GM23338 (cell line): ENCODE data around the gene CEBPZOS. TPM values are rescaled to one million over a fixed set of nuclear protein-coding genes. Genes with fewer than 3 reads are reported as not detected.
A peak's percentile ranks its signal among the peaks of the same experiment; 100 is the strongest.

Experiments used
- ATAC-seq: fragments of 200-7000 bp; cut with Tn5 transposase; 3 replicates; pipeline ENCODE4 v1.9.1; 2020
- DNase-seq: peaks from one replicate; pipeline ENCODE4 v3.0.0-alpha.2; 2015; ENCODE audit warnings: low spot score
- H2AFZ ChIP-seq: fragments of 200-600 bp; sonication (generic); 2 replicates; pipeline ENCODE4 v1.8.0; 2016; ENCODE audit warnings: antibody characterized with exemption, mild to moderate bottlenecking, moderate library complexity
- H3F3A ChIP-seq: fragments of 200-600 bp; sonication (generic); replicated peaks from 2 replicates; pipeline ENCODE4 v1.8.0; 2017; ENCODE audit warnings: antibody characterized with exemption, mixed run types, low read depth
- H3K27ac ChIP-seq: fragments of 200-600 bp; sonication (generic); 2 replicates; pipeline ENCODE4 v1.6.1; 2016; ENCODE audit warnings: low read depth
- H3K27me3 ChIP-seq: fragments of 200-600 bp; sonication (generic); 2 replicates; pipeline ENCODE4 v1.8.0; 2016; ENCODE audit warnings: mild to moderate bottlenecking, mixed run types, moderate library complexity; ENCODE audit not compliant: insufficient read depth
- H3K36me3 ChIP-seq: fragments of 200-600 bp; sonication (generic); 2 replicates; pipeline ENCODE4 v1.8.0; 2016; ENCODE audit warnings: mild to moderate bottlenecking; ENCODE audit not compliant: insufficient read depth
- H3K4me1 ChIP-seq: fragments of 200-600 bp; sonication (generic); 2 replicates; pipeline ENCODE4 v1.8.0; 2016; ENCODE audit warnings: mild to moderate bottlenecking, moderate library complexity; ENCODE audit not compliant: insufficient read depth
- H3K4me2 ChIP-seq: fragments of 200-600 bp; sonication (generic); 2 replicates; pipeline ENCODE4 v1.7.1; 2017; ENCODE audit warnings: mixed run types
- H3K4me3 ChIP-seq: fragments of 200-600 bp; sonication (generic); 2 replicates; pipeline ENCODE4 v1.6.1; 2016; ENCODE audit warnings: mixed run types
- H3K79me2 ChIP-seq: fragments of 200-600 bp; sonication (generic); replicated peaks from 2 replicates; pipeline ENCODE4 v1.8.0; 2017; ENCODE audit warnings: mild to moderate bottlenecking; ENCODE audit not compliant: insufficient read depth
- H3K9me2 ChIP-seq: fragments of 200-600 bp; sonication (generic); 2 replicates; pipeline ENCODE4 v1.8.0; 2017; ENCODE audit not compliant: insufficient read depth
- H4K20me1 ChIP-seq: fragments of 200-600 bp; sonication (generic); replicated peaks from 2 replicates; pipeline ENCODE4 v1.8.0; 2017; ENCODE audit warnings: mild to moderate bottlenecking; ENCODE audit not compliant: insufficient read depth
- H3K27ac Mint-ChIP-seq: 2 replicates; pipeline ENCODE4 v1.8.0; 2020; ENCODE audit warnings: inconsistent platforms, mild to moderate bottlenecking, moderate library complexity, mixed read lengths
- H3K27me3 Mint-ChIP-seq: 3 replicates; pipeline ENCODE4 v1.8.0; 2022; ENCODE audit warnings: low read depth, mild to moderate bottlenecking, moderate library complexity, mixed read lengths, inconsistent platforms; ENCODE audit not compliant: insufficient read depth, poor library complexity
- H3K36me3 Mint-ChIP-seq: 3 replicates; pipeline ENCODE4 v1.8.0; 2021; ENCODE audit warnings: low read depth, mild to moderate bottlenecking, inconsistent platforms, moderate library complexity, mixed read lengths
- H3K4me1 Mint-ChIP-seq: 3 replicates; pipeline ENCODE4 v1.8.0; 2020; ENCODE audit warnings: mild to moderate bottlenecking, inconsistent platforms, mixed read lengths
- H3K4me3 Mint-ChIP-seq: 3 replicates; pipeline ENCODE4 v1.8.0; 2021; ENCODE audit warnings: moderate library complexity, mild to moderate bottlenecking, inconsistent platforms, mixed read lengths
- H3K9me3 Mint-ChIP-seq: 3 replicates; pipeline ENCODE4 v1.8.0; 2020; ENCODE audit warnings: moderate library complexity, mild to moderate bottlenecking, inconsistent platforms, mixed read lengths
- CTCF ChIP-seq, 2 experiments: fragments of 200-600 bp in 1 of 2; sonication (generic) in 1 of 2; conservative IDR thresholded peaks; 2 replicates each; pipeline versions ENCODE4 v1.5.1 to v1.6.1; 2016 to 2017; ENCODE audit warnings: antibody characterized with exemption in 2 of 2, low read depth in 2 of 2, mild to moderate bottlenecking in 2 of 2, moderate library complexity in 1 of 2
- ETS1 ChIP-seq: IDR thresholded peaks from 2 replicates; pipeline ENCODE4 v1.6.1; 2016; ENCODE audit warnings: antibody characterized with exemption
- EZH2 ChIP-seq: fragments of 200-600 bp; sonication (generic); IDR thresholded peaks from one replicate; pipeline ENCODE4 v1.8.0; 2017; ENCODE audit warnings: antibody characterized with exemption, mild to moderate bottlenecking, low read depth; ENCODE audit not compliant: unreplicated experiment
- POLR2AphosphoS5 ChIP-seq: IDR thresholded peaks from 2 replicates; pipeline ENCODE4 v1.6.1; 2016; ENCODE audit warnings: antibody characterized with exemption, low read depth
- REST ChIP-seq: IDR thresholded peaks from one replicate; pipeline ENCODE4 v1.6.1; 2018; ENCODE audit warnings: antibody characterized with exemption; ENCODE audit not compliant: unreplicated experiment
- STAT1 ChIP-seq: IDR thresholded peaks from one replicate; pipeline ENCODE4 v1.6.1; 2016; ENCODE audit warnings: antibody characterized with exemption; ENCODE audit not compliant: unreplicated experiment
- ZNF331 ChIP-seq: fragments of 250-450 bp; sonication (Bioruptor Pico); IDR thresholded peaks from 2 replicates; pipeline ENCODE4 v1.5.0; 2020; ENCODE audit warnings: low read depth, mild to moderate bottlenecking, moderate library complexity
- polyA plus RNA-seq: library from polyadenylated mRNA; unstranded; fragments of >200 nt; fragmentation: Nextera tagmentation; extraction: Ambion mirVana; gene quantifications from 2 replicates; pipeline ENCODE4 v1.2.1, GENCODE V29; 2016
- total RNA-seq: library from RNA; depleted of rRNA; stranded (reverse); fragments of >200 nt; shearing (Covaris generic); gene quantifications from 2 replicates; pipeline ENCODE4 v1.2.3, GENCODE V29; 2014

The CEBPZOS gene
- total and polyA plus RNA-seq, 2 experiments from 2014 or later, result 83.6 to 191 TPM

GRCh38 chr2:37198681-37199065, 2.4 kb downstream of the CEBPZOS start:
- peak overlapping the region; percentile 84 for H3K4me3 ChIP-seq
- H3K79me2 ChIP-seq, result peaks cover 67% of the 10 kb centered on the region
- no peaks in the 10 kb centered on the region for H4K20me1 ChIP-seq
- peaks cover 29% of the 10 kb centered on the region for H3K27me3 Mint-ChIP-seq
- H3K9me2 ChIP-seq, result no peaks in the 10 kb centered on the region
- peaks cover 30% of the 10 kb centered on the region for H3K36me3 ChIP-seq
- peaks cover 38% of the 10 kb centered on the region for H3K4me1 Mint-ChIP-seq
- H3K9me3 Mint-ChIP-seq, result peaks cover 18% of the 10 kb centered on the region
- H3K4me1 ChIP-seq, result peaks cover 46% of the 10 kb centered on the region
- peaks cover 26% of the 10 kb centered on the region for H3F3A ChIP-seq
- DNase-seq (no peak), ATAC-seq (no peak)
- H3K4me3 Mint-ChIP-seq, result peak overlapping the region; percentile 55
- H3K36me3 Mint-ChIP-seq, result peaks cover 52% of the 10 kb centered on the region
- H3K27ac Mint-ChIP-seq, result peak overlapping the region; percentile 97
- peak overlapping the region; percentile 89 for H3K27ac ChIP-seq
- no peaks in the 10 kb centered on the region for H3K27me3 ChIP-seq
- peak overlapping the region; percentile 91 for H3K4me2 ChIP-seq
- no peak for TF ChIP-seq ETS1
- no peak for TF ChIP-seq STAT1
- TF ChIP-seq ZNF331 (CRISPR knock-in tag), result no peak
- 0 out of 2 replicates have a peak, but pooled peaks have one; percentile 17 for TF ChIP-seq POLR2AphosphoS5
- no peak overlapping the region for H2AFZ ChIP-seq

GRCh38 chr2:37201208-37201607, 4.9 kb downstream of the CEBPZOS start:
- H3K4me3 ChIP-seq, result no peak overlapping the region
- H3K27ac ChIP-seq, result peak overlapping the region; percentile 89
- Mint-ChIP-seq H3K9me3 (peaks cover 41% of the 10 kb centered on the region), H3K27ac (no peak overlapping the region), H3K36me3 (peaks cover 77% of the 10 kb centered on the region), H3K4me1 (peaks cover 57% of the 10 kb centered on the region), H3K27me3 (peaks cover 46% of the 10 kb centered on the region), H3K4me3 (no peak overlapping the region)
- no peaks in the 10 kb centered on the region for H3K9me2 ChIP-seq
- no peaks in the 10 kb centered on the region for H3K27me3 ChIP-seq
- H4K20me1 ChIP-seq, result no peaks in the 10 kb centered on the region
- H3K36me3 ChIP-seq, result peaks cover 35% of the 10 kb centered on the region
- TF ChIP-seq EZH2 (no peak), CTCF (conservative IDR thresholded peaks at IDR 0.05; ENCODE audit: low read depth in 2 of 2) (no peak), REST (no peak)
- ATAC-seq, result no peak
- H3K79me2 ChIP-seq, result peaks cover 70% of the 10 kb centered on the region
- H3K4me2 ChIP-seq, result peak overlapping the region; percentile 91; the same call in 1 of the 2 replicates
- DNase-seq, result no peak
- H3K4me1 ChIP-seq, result peaks cover 50% of the 10 kb centered on the region
- peaks cover 29% of the 10 kb centered on the region for H3F3A ChIP-seq
- H2AFZ ChIP-seq, result no peak overlapping the region
